ENCODE measurements around the gene NUP98.
"Not testable (repeated sequence)": the region's sequence is repeated elsewhere in the genome, so short reads cannot be mapped to it uniquely, and the experiment has no call there.

The NUP98 gene

DNA sequence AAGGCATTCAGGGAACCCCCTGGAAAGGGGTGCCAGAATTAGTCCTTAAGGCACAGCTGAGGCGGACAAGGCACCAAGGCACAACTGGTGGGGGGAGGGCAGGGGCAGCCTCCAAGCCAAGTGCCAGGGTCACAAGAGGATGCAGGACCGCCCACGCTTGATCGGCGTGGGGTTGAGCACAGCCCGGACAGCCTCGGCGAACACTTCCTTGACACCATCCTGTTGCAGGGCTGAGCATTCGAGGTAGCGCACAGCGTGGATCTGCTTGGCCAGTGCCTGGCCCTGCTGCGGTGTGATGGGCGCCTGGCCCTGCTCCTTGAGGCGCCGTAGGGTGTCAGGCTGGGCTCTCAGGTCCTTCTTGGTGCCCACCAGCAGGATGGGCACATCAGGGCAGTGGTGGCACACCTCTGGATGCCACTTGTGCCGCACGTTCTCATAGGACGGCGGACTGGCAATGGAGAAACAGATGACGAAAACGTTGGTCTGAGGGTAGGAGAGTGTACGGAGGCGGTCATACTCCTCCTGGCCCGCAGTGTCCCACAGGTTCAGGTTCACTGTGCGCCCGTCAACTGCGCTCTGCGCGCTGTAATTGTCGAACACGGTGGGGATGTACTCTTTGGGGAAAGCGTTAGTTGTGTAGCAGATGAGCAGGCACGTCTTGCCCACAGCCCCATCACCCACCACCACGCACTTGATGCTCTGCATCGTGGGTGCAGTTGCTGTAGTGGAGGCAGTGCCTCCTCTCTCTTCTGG lies 30.3 kb upstream of the NUP98 start:
- DNase-seq (ENCODE audit: extremely low read depth in 1 of 2, low read depth in 1 of 2) = no peak

DNA sequence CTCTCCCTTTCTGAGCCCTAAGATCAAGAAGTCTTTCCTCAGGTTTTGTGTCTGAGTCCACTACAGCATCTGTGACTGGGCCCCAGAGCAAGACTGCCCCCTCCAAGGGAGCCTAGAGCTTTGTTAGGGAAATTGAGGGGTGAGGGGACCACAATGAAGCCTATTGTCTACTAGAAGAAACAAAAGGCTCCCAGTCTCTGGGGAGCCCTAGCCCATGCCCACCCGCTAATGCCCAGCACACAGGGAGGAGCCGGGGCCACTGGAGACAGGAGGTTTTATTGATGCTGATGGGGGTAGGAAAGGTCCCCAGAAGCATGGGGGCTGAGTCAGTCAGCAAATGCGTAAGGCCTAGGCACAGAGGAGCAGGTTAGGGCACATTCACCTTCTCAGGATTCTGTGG lies 29.4 kb upstream of the NUP98 start:
- no peak for DNase-seq (ENCODE audit: extremely low read depth in 1 of 2, low read depth in 1 of 2)

DNA sequence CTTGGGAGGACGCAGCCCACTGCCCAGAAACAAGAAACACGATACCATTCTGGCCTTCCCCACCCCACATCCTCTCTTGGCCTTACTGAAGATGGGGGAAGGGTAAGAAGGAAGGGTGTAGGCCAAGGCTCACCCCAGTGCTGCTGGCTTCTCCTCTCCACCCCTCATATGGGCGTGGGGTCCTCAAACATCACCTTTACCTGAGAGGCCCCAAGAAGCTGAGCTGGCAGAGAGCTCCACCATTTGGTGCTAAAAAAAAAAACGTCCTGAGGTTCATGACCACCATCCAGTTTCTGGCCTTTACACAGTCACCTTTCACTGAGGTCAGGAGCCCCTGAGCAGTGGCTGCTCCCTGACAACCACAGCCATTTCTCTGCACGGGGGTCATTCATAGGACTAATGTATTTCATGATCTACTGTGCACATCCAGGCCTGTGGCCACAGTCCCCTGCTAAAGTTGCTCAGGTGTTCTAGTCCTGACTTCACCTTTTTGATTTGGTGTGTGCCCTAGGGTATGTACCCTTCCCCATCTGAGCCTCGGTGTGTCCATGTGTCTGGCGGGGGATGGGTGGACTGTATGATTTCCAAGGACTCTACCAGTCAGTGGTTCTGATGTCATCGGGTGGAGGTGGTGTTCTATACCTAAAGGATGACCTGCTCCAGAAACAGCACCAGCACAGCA lies 28.3 kb upstream of the NUP98 start:
- no peak for DNase-seq (ENCODE audit: extremely low read depth in 1 of 2, low read depth in 1 of 2)

DNA sequence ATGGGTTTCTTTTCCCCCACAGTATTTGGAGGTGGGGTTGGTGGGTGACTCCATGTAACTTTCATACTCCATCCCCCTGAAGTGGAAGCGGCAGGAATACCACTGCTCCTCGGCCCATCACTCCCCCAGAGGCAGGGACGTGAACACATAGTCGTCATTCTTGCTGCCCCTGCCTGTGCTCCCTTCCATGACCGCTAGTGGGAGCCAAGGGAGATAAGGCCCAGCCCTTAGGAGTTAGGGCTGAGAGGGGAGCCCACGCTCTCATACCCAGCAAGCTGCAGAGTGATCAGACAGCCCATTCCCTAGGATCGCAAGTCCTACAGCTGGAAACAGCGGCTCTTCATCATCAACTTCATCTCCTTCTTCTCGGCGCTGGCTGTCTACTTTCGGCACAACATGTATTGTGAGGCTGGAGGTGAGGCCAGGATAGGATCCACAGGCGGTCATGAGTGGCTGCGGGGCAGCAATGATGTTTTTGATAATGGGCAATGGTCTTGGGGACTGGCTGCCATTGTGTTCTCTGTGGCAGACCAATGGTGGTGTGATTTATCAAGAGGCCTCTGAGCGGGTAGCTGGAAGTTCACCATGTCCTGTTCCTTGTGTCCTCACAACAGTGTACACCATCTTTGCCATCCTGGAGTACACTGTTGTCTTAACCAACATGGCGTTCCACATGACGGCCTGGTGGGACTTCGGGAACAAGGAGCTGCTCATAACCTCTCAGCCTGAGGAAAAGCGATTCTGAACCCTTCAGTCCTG lies 27.5 kb upstream of the NUP98 start:
- DNase-seq (ENCODE audit: extremely low read depth in 1 of 2, low read depth in 1 of 2) = peak; percentile 65 to 72

DNA sequence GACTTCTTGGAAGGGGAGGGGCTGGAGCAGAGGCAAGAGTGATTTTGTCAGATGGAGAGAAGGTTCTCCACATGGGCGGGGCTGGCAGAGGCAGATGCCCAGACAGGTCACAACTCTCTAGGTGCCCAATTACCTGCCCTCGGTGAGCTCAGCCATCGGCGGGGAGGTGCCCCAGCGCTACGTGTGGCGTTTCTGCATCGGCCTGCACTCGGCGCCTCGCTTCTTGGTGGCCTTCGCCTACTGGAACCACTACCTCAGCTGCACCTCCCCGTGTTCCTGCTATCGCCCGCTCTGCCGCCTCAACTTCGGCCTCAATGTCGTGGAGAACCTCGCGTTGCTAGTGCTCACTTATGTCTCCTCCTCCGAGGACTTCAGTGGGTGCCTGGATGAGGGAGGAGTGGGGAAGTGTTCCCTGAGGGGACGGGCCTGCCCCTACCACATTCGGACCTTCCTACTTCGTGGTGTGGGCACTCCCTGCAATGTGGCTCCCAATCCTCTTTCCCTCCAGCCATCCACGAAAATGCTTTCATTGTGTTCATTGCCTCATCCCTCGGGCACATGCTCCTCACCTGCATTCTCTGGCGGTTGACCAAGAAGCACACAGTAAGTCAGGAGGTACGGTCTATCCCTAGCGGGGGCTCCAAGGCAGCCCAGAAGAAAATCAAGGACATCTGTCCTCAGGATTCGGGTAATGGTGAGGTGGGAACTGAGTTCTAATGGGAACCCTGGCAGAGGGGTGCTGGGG lies 26.6 kb upstream of the NUP98 start:
- no peak for DNase-seq (ENCODE audit: extremely low read depth in 1 of 2, low read depth in 1 of 2)

DNA sequence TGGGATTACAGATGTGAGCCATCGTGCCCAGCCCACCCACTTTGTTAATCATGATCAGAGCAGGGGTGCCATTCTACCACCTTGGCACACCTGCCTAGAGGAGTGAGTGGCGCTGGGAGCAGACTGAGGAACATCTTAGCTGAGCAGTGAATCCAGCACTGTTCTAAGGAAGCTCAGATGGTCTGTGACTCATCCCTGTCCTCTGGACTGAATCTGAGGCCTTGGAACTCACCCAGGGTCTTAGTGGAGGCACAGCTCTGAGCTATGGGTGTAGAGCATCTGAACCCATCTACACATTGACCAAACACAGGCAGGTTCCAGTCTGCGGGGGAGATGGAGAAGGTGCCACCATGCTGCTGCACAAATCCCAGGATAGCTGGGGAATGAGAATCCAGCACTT lies 25.9 kb upstream of the NUP98 start:
- no peak for DNase-seq (ENCODE audit: extremely low read depth in 1 of 2, low read depth in 1 of 2)

DNA sequence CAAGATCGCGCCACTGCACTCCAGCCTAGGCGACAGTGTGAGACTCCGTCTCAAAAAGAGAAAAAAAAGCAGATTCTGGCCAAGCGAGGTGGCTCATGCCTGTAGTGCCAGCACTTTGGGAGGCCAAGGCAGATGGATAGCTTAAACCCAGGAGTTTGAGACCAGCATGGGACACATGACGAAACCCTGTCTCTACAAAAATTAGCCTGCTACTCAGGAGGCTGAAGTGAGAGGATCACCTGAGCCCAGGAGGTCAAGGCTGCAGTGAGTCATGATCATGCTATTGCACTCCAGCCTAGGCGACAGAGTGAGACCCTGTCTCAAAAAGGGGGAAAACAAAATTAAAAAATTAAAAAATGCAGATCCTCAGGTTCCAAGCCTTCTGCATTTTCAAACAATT lies 25.0 kb upstream of the NUP98 start:
- no peak for DNase-seq (ENCODE audit: extremely low read depth in 1 of 2, low read depth in 1 of 2)

DNA sequence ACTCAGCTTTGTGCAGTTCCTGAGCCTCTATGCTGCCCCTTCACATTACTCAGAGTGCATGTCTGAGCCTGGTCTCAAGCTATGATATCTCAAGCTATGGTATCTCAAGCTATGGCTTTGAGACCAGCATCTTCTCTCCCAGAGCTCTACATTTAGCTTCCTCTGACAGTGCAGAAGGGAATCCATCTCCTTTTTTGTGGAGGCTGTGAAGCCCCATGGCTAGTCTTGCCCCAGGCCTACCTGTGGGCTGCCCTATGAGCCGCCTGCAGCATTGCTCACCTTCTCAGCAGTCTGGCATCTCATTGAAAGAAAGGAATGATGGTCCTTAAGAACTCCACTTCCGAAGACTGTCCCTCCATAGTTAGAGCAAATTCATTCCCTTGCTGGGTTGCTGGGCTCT lies 23.6 kb upstream of the NUP98 start:
- DNase-seq (ENCODE audit: extremely low read depth in 1 of 2, low read depth in 1 of 2) = no peak

DNA sequence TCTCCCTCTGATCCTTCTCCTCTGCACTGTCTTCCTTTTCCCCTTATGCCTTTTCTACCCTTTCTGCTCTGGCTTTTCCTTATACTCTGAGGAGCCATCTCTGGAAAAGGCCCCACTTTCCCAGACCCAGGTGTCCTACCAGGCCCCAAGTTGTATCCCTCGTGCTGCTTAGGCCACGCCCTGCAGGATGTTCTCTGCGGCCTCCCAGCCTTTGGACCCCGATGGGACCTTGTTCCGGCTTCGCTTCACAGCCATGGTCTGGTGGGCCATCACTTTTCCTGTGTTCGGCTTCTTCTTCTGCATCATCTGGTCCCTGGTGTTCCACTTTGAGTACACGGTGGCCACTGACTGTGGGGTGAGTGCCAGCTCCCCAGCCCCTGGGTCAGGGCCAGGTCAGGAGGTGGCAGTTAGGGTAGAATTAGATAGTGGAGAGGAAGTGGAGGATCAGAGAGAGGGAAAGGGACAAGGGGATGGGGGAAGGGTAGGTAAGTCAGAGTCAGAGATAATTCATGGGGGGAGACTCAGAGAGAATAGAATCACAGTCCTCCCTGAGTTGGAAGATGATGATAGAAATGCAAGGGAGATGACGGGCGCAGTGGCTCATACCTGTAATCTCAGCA lies 19.9 kb upstream of the NUP98 start:
- no peak for DNase-seq (ENCODE audit: extremely low read depth in 1 of 2, low read depth in 1 of 2)

DNA sequence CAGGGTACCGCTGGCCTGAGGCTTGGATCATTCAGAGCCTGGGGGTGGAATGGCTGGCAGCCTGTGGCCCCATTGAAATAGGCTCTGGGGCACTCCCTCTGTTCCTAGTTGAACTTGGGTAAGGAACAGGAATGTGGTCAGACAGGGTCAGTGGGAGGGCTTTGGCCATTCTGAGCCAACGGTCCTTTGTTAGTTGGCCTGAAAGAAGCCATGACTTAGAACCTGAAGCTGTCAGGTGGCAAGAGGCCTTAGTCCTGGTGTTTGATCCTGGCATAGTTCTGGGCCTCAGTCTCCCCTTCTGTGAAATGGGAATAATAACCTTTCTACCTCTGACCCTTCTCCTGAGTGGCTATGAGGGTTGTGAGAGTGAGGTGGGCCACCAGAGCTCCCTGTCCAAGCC lies 19.3 kb upstream of the NUP98 start:
- no peak for DNase-seq (ENCODE audit: extremely low read depth in 1 of 2, low read depth in 1 of 2)

DNA sequence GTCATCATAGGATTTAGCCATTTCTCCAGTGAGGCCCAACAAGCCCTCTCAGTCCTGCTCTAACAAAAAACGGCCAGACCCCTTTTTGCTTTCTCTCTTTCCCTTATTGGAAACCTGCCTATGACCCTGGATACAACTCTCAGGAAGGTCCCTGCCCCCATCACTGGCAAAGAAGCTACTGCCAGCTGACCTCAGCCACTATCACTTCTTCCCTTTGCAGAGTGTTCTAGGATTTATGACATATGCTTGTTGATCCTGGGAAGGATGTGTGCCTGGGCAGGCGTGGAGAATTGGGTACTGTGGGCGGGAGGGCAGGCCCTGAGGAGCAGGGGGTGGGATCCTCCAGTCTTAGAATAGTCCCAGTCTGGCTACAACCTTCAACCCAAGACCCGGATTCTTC lies 18.5 kb upstream of the NUP98 start:
- DNase-seq (ENCODE audit: extremely low read depth in 1 of 2, low read depth in 1 of 2) = no peak

DNA sequence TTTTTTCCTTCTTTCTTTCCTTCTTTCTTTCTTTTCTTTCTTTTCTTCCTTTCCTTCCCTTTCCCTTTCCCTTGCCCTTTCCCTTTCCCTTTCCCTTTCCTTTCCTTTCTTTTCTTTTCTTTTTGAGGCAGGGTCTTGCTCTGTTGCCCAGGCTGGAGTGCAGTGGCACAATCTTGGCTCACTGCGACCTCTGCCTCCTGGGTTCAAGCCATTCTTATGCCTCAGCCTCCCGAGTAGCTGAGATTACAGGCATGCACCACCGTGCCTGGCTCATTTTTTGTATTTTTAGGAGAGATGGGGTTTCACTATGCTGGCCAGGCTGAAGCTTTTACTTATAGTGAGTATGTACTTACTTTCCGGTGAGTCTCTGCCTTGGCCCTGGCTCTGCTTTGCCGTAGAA lies 17.5 kb upstream of the NUP98 start:
- not testable (repeated sequence) for DNase-seq (ENCODE audit: extremely low read depth in 1 of 2, low read depth in 1 of 2)

DNA sequence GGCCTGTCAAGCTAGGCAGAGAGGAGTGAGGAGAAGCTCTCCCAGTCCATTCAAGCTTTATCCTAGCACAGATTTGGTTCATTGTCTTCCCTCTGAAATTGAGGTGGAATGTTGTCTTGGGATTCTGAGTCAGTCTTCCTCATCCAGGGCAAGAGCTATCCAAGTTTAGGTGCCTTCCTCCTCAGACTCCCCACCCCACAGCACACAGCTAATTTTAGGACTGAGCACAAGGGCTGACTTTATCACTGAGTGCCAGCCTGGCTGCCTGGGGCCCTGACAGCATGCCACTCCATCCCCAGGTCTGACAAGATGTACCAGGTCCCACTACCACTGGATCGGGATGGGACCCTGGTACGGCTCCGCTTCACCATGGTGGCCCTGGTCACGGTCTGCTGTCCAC lies 13.6 kb upstream of the NUP98 start:
- no peak for DNase-seq (ENCODE audit: extremely low read depth in 1 of 2, low read depth in 1 of 2)

DNA sequence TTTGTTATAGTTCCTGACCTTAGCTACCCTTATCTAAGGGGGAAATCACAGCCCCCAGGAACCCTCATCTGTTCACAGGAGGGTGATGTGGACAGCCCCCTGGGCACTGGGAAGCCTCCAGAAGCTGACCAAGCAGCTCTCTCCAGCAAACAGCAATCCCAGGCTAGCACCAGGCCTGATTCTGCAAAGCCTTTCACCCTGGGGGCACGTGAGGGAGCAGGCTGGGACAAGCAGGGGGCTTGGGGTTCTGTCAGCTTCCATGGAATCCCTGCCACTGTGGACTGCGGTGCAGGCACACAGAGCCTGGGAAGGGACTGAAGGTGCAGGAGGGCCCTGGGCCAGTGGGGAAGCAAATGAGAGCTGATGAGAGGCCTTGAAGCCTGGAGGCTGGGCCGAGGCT lies 13.1 kb upstream of the NUP98 start:
- DNase-seq (ENCODE audit: extremely low read depth in 1 of 2, low read depth in 1 of 2) = no peak

DNA sequence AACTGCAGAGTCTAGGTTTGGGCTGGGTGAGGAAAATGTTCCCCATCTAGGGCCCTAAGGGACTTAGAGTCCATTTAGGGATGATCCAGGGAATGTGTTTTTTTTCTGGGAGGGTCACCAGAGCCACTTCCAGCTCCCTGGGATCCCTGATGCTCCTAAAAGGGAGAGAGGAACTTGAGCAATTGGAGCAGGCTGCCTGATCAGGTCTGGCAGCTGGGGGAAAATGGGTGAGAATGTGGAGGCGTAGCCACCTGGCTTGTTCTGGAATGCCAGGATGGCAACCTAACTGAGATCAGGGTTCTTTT lies 12.2 kb upstream of the NUP98 start:
- DNase-seq (ENCODE audit: extremely low read depth in 1 of 2, low read depth in 1 of 2) = no peak

DNA sequence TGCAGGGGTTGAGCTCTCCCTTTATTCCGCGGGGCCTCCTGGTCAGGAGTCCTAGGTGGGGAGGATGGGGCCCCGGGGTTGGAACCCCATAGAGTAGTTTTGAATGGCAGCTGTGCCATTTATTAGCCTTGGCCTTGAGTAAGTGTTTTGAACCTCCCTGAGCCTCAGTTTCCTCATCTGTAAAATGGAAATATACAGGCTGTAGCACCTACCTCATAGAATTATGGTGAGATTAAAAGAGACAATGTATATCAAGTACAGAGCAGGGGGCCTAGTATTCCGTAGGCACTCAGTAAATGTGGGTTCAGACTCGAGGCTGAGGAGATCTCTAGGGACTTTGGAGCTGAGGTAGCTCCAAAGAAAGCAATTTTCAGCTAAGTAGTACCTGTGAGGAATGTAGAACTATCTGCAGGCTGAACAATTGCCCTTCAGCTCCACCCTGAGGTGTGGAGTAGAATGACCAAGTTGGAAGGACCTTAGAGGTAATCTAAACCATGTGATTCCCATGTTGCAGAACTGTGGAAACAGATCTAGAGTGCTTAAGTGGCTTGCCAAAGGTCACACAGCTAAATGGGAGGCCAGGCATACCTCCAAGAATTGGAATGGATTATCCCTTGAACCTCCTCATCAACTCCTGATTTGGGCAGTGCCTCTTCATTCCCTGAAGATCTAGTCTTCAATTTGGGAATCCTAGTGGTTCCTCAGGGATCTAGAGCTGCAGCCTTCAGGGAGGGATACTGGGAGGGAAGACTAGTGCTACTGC lies 11.7 kb upstream of the NUP98 start:
- no peak for DNase-seq (ENCODE audit: extremely low read depth in 1 of 2, low read depth in 1 of 2)

DNA sequence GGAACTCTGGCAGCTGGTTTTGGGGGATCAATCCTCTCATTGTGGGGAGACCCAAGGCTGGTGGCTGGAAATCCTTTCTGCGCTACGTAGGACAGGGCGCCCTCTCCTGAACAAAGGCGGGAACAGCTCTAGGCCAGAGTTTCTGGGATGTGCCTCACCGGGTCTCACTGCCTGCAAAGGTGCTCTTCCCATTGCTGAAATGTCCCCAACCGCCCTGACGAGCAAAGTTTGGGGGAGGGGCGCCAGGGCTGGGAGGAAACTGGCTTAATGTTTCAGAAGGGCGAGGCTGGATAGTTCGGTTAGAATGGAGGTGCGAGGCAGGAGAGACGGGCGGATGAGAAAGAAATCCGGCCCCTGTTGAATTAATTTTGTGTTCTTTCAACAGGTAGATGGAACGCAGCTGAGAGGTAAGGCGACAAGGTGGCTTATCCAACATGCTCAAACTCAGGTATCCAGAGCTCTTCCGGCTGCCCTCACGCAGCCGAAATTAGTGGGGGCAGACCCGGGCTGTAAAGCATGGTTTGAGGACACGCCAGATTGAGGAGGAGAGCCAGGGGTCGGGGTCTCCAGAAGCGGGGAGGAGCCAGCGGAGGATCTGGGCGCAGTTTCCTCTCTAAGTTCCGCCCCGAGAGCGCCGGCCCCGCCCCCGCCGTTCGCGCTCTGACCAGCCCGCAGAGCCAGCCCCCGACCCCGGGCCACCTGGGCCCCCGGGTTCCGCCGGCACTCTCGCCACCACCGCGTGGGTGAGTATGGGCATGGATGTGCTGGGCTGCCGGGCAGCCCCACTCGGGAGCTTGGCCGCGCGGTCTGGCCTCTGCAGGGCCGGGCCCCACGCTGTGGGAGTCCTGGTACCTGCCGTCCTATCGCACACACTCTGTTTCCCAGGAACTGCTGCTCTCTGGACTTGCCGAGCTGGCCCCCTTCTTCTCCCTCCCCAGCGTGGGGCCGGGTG lies 10.8 kb upstream of the NUP98 start, which contains the start of gene PGAP2:
Gene PGAP2 (plus strand): TSS at position 652 of the 952 bp plus-strand sequence. CDS start 2,700 bp downstream, outside the sequence.
- DNase-seq (ENCODE audit: extremely low read depth in 1 of 2, low read depth in 1 of 2) = peak; percentile 27 to 46

DNA sequence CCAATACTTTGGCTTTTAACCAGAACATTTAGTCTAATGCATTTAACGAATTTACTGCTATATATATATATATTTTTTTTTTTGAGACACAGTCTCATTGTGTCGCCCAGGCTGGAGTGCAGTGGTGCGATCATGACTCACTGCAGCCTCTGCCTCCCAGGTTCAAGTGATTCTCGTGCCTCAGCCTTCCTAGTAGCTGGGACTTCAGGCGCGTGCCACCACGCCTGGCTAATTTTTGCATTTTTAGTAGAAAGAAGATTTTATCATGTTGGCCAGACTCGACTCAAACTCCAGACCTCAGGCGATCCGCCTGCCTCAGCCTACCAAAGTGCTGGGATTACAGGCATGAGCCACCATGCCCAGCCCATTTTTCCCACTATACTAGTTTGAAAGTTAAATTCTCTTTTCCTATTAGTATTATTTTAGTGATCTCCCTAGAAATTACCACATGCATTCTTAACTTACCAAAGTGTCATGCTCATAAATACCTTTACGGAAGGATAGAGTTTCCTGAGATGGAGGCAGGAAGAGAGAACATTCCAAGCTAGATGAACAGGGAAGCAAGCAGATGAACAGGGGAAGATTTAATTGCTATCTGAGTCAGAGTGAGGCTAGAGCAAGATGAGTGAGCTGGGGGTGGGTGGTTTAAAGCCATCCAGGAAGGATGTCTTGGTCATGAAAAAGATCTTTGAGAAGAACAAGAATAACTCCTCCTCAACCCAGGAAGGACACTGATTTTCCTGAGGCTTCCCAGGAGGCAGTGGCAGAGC lies 6.6 kb upstream of the NUP98 start:
- DNase-seq (ENCODE audit: extremely low read depth in 1 of 2, low read depth in 1 of 2) = no peak

Data from activated CD8-positive, alpha-beta memory T cell treated with anti-CD3 and anti-CD28 coated beads for 1 hour (primary cell).